GM12891 (cell line): ENCODE measurements around the gene WNT3.

Experiments used
- PAX5 ChIP-seq: IDR thresholded peaks from 2 replicates; pipeline ENCODE4 v1.6.1; 2011; ENCODE audit warnings: low read length, moderate library complexity, mild to moderate bottlenecking; ENCODE audit not compliant: insufficient read depth, severe bottlenecking
- POLR2A ChIP-seq: IDR thresholded peaks from 2 replicates; pipeline ENCODE4 v1.6.1; 2011; ENCODE audit warnings: low read depth, low read length, control low read depth
- POLR2AphosphoS5 ChIP-seq: IDR thresholded peaks from 2 replicates; pipeline ENCODE4 v1.6.1; 2011; ENCODE audit warnings: low read depth, low read length, control low read depth
- POU2F2 ChIP-seq: IDR thresholded peaks from 2 replicates; pipeline ENCODE4 v1.6.1; 2011; ENCODE audit warnings: low read depth, mild to moderate bottlenecking, control low read depth, low read length, moderate library complexity
- SPI1 ChIP-seq: IDR thresholded peaks from 2 replicates; pipeline ENCODE4 v1.6.1; 2011; ENCODE audit warnings: low read depth, low read length, control low read depth
- TAF1 ChIP-seq: IDR thresholded peaks from 2 replicates; pipeline ENCODE4 v1.6.1; 2011; ENCODE audit warnings: low read depth, low read length, control low read depth

DNA sequence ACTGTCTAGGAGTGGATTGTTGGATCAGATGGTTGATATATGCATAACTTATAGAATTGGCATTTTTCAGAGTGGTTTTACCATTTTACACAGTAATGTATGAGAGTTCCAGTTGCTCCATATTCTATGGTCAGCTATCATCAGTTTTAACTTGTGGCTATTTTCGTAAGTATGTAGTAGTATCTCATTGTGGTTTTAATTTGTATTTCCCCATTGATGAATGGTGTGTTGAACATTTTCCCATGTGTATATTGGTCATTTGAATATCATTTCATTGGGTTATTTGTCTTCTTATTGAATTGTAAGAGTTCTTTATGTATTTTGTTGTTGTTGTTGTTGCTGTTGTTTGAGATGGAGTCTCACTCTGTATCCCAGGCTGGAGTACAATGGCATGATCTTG is 39.1 kb upstream of the WNT3 start:
- TF ChIP-seq TAF1 (no peak), POLR2AphosphoS5 (no peak), POU2F2 (no peak), POLR2A (no peak), SPI1 (no peak), PAX5 (no peak)
